SH-SY5Y (cell line): ENCODE measurements around the gene CEP57L1.

Experiments
- GATA2 ChIP-seq: IDR thresholded peaks from 2 replicates; pipeline ENCODE4 v1.6.1; 2011; ENCODE audit warnings: mild to moderate bottlenecking, low read depth, low read length
- GATA3 ChIP-seq: IDR thresholded peaks from 2 replicates; pipeline ENCODE4 v1.6.1; 2011; ENCODE audit warnings: low read depth, mild to moderate bottlenecking, low read length, moderate library complexity

DNA sequence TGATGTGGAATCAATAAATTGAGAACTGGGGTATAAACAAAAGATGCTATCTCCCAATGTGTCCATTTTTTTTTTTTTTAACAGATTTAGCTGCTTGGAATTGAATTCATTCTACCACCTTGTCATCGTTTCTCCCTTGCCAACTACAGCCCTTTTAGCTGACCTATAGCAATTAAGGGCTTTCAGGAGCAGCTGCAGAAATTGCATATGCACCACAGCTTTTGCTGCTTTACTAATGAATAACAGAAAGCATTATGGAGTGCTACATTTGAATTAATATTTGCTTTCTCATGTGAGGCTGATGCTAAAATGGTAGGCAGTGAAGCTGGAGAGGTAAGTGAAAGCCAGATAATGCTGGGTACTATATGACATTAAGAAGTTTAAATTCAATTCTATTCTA, 6.3 kb upstream of the CEP57L1 start:
- TF ChIP-seq GATA3: no peak
- no peak for TF ChIP-seq GATA2
